Measurements from ENCODE around the gene KREMEN2. TPM values are rescaled to one million over a fixed set of nuclear protein-coding genes. Genes with fewer than 3 reads are reported as not detected.

The KREMEN2 gene
- total RNA-seq, 1 donor from 2014 or later: 8.0 TPM

- no peak within 1 kb of the TSS for H2AFZ ChIP-seq (ENCODE audit: low read depth, low read length)
- no peaks in the 10 kb centered on the region for H3K36me3 ChIP-seq (ENCODE audit: insufficient read depth, low read length)
- peaks cover 5% of the 10 kb centered on the region for H4K20me1 ChIP-seq (ENCODE audit: insufficient read depth, low read length)
- H3K27ac ChIP-seq (ENCODE audit: low read depth, low read length): no peak within 1 kb of the TSS
- H3K9me3 ChIP-seq (ENCODE audit: insufficient read depth, low read depth, low read length): no peaks in the 10 kb centered on the region
- H3K4me3 Mint-ChIP-seq (ENCODE audit: unreplicated experiment): no peak within 1 kb of the TSS
- H3K4me3 ChIP-seq (ENCODE audit: insufficient read depth, low read depth, low read length): no peak within 1 kb of the TSS
- DNase-seq (ENCODE audit: low read depth) (no peak), FAIRE-seq (no peak)
- peaks cover 20% of the 10 kb centered on the region for H3K4me1 Mint-ChIP-seq (ENCODE audit: low read depth, unreplicated experiment)
- peaks cover 34% of the 10 kb centered on the region for H3K27me3 ChIP-seq (ENCODE audit: insufficient read depth, low read length)
- no peaks in the 10 kb centered on the region for H3K27me3 Mint-ChIP-seq (ENCODE audit: low read depth, unreplicated experiment)
- no peak within 1 kb of the TSS for H3K9ac ChIP-seq (ENCODE audit: low read length)
- TF ChIP-seq CTCF (IDR thresholded peaks at IDR 0.05; ENCODE audit: insufficient read depth, low read depth, low read length) (no peak), EZH2 (IDR thresholded peaks at IDR 0.05; ENCODE audit: insufficient read depth, low read length) (peak; percentile 84)
- peaks cover 3% of the 10 kb centered on the region for H3K36me3 Mint-ChIP-seq (ENCODE audit: low read depth, unreplicated experiment)
- H3K9me3 Mint-ChIP-seq (ENCODE audit: unreplicated experiment): no peaks in the 10 kb centered on the region
- H3K27ac Mint-ChIP-seq (ENCODE audit: unreplicated experiment): no peak within 1 kb of the TSS
- H3K4me1 ChIP-seq (ENCODE audit: insufficient read depth, low read length): peaks cover 23% of the 10 kb centered on the region
- H3K4me2 ChIP-seq (ENCODE audit: low read length): no peak within 1 kb of the TSS
- no peaks in the 10 kb centered on the region for H3K79me2 ChIP-seq (ENCODE audit: insufficient read depth, low read length)
Measured at GRCh38 chr16:3012828-3013420, 48.8 kb downstream of the KREMEN2 start, which contains the start of gene CLDN9. Gene CLDN9 (plus strand): TSS chr16:3012923. CDS start chr16:3013363, 440 bp downstream.

GRCh38 chr16:3013491-3013951, 49.4 kb downstream of the KREMEN2 start:
- no peaks in the 10 kb centered on the region for H3K79me2 ChIP-seq (ENCODE audit: insufficient read depth, low read length)
- no peaks in the 10 kb centered on the region for H3K9me3 ChIP-seq (ENCODE audit: insufficient read depth, low read depth, low read length)
- no peak overlapping the region for H3K27ac ChIP-seq (ENCODE audit: low read depth, low read length)
- no peak for TF ChIP-seq CTCF (IDR thresholded peaks at IDR 0.05; ENCODE audit: insufficient read depth, low read depth, low read length)
- TF ChIP-seq EZH2 (IDR thresholded peaks at IDR 0.05; ENCODE audit: insufficient read depth, low read length): no peak
- H3K4me2 ChIP-seq (ENCODE audit: low read length): no peak overlapping the region
- peaks cover 5% of the 10 kb centered on the region for H4K20me1 ChIP-seq (ENCODE audit: insufficient read depth, low read length)
- H3K27me3 ChIP-seq (ENCODE audit: insufficient read depth, low read length): peaks cover 28% of the 10 kb centered on the region
- H3K27me3 Mint-ChIP-seq (ENCODE audit: low read depth, unreplicated experiment): no peaks in the 10 kb centered on the region
- H3K9ac ChIP-seq (ENCODE audit: low read length): no peak overlapping the region
- H3K27ac Mint-ChIP-seq (ENCODE audit: unreplicated experiment): no peak overlapping the region
- no peak overlapping the region for H3K4me3 Mint-ChIP-seq (ENCODE audit: unreplicated experiment)
- no peaks in the 10 kb centered on the region for H3K36me3 ChIP-seq (ENCODE audit: insufficient read depth, low read length)
- H3K4me3 ChIP-seq (ENCODE audit: insufficient read depth, low read depth, low read length): no peak overlapping the region
- peaks cover 3% of the 10 kb centered on the region for H3K36me3 Mint-ChIP-seq (ENCODE audit: low read depth, unreplicated experiment)
- H2AFZ ChIP-seq (ENCODE audit: low read depth, low read length): no peak overlapping the region
- no peaks in the 10 kb centered on the region for H3K9me3 Mint-ChIP-seq (ENCODE audit: unreplicated experiment)
- FAIRE-seq (no peak), DNase-seq (ENCODE audit: low read depth) (no peak)
- peaks cover 15% of the 10 kb centered on the region for H3K4me1 Mint-ChIP-seq (ENCODE audit: low read depth, unreplicated experiment)
- peaks cover 22% of the 10 kb centered on the region for H3K4me1 ChIP-seq (ENCODE audit: insufficient read depth, low read length)

- Histone ChIP-seq H3K4me3 (ENCODE audit: insufficient read depth, low read depth, low read length) (no peak overlapping the region), H3K4me2 (ENCODE audit: low read length) (no peak overlapping the region), H4K20me1 (ENCODE audit: insufficient read depth, low read length) (peaks cover 5% of the 10 kb centered on the region), H2AFZ (ENCODE audit: low read depth, low read length) (no peak overlapping the region), H3K27me3 (ENCODE audit: insufficient read depth, low read length) (peaks cover 24% of the 10 kb centered on the region), H3K36me3 (ENCODE audit: insufficient read depth, low read length) (no peaks in the 10 kb centered on the region), H3K4me1 (ENCODE audit: insufficient read depth, low read length) (peaks cover 22% of the 10 kb centered on the region), H3K9me3 (ENCODE audit: insufficient read depth, low read depth, low read length) (no peaks in the 10 kb centered on the region), H3K9ac (ENCODE audit: low read length) (no peak overlapping the region), H3K27ac (ENCODE audit: low read depth, low read length) (no peak overlapping the region), H3K79me2 (ENCODE audit: insufficient read depth, low read length) (no peaks in the 10 kb centered on the region)
- H3K27me3 Mint-ChIP-seq (ENCODE audit: low read depth, unreplicated experiment): no peaks in the 10 kb centered on the region
- H3K4me3 Mint-ChIP-seq (ENCODE audit: unreplicated experiment): peak overlapping the region; percentile 34
- H3K4me1 Mint-ChIP-seq (ENCODE audit: low read depth, unreplicated experiment): peaks cover 13% of the 10 kb centered on the region
- H3K27ac Mint-ChIP-seq (ENCODE audit: unreplicated experiment): no peak overlapping the region
- peaks cover 3% of the 10 kb centered on the region for H3K36me3 Mint-ChIP-seq (ENCODE audit: low read depth, unreplicated experiment)
- DNase-seq (ENCODE audit: low read depth) (no peak), FAIRE-seq (no peak)
- TF ChIP-seq EZH2 (IDR thresholded peaks at IDR 0.05; ENCODE audit: insufficient read depth, low read length): no peak
- no peak for TF ChIP-seq CTCF (IDR thresholded peaks at IDR 0.05; ENCODE audit: insufficient read depth, low read depth, low read length)
- no peaks in the 10 kb centered on the region for H3K9me3 Mint-ChIP-seq (ENCODE audit: unreplicated experiment)
Measured at GRCh38 chr16:3013998-3014690, 50.1 kb downstream of the KREMEN2 start.
